Embryonic facial prominence (tissue), 1 donor: ENCODE measurements around the gene SIPA1L3.

Source experiments
- DNase-seq: peaks from one replicate; pipeline ENCODE4 v3.0.0-alpha.2; 2016; ENCODE audit errors: extremely low spot score

Gene SIPA1L3

DNA sequence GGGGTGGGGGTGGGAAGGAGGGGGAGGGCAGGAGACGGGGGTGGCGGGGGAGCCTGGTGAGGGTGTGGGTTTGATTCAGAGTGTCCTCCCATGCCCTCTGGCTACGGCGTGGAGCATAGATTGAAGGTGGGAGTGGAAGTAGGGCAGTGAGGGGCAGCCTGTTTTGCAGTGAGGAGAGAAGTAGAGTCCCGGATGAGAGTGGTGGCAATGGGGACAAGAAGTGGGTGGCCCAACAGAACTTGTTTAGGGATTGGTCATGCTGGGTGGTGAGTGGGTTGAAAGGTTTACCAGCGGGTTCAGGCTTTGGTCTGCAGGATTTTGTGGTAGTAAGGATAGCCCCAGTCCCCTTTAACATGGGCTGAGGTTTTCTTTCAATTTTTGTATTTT, 35.5 kb downstream of the SIPA1L3 start:
- DNase-seq: no peak

DNA sequence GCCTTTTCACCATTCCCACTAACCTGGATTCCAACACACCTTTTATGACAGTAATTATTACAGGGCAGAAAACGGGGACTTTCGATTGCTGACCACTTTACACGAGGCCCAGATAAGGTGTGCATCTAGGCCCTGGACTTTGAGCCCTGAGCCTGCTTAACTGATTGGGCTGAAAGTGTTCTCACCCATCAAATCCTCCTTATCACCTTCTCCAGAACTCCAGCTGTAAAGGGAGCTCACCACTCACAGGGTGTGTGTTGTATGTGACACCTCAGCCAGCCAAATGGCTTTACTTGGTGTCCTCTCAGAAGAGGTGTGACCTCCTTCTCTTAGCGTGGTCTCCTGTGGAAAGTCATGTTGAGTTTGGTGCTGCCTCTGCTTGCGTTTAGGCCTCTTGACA, 36.5 kb downstream of the SIPA1L3 start:
- no peak for DNase-seq

DNA sequence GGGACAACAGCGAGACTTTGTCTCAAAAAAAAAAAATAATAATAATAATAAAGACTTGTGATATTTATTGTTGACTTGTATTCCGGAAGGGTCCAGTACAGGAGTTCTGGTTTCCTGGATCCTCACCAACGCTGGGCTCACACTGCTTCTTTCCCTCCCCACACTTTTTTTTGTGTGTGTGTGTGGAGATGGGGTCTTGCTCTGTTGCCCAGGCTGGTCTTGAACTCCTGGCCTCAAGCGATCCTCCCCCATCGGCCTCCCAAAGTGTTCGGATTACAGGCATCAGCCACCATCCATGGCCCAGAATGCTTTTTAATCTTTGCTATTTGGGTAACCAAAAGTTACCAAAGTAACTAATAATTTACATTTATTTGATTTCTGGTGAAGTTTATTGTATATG, 39.1 kb downstream of the SIPA1L3 start:
- DNase-seq: no peak

DNA sequence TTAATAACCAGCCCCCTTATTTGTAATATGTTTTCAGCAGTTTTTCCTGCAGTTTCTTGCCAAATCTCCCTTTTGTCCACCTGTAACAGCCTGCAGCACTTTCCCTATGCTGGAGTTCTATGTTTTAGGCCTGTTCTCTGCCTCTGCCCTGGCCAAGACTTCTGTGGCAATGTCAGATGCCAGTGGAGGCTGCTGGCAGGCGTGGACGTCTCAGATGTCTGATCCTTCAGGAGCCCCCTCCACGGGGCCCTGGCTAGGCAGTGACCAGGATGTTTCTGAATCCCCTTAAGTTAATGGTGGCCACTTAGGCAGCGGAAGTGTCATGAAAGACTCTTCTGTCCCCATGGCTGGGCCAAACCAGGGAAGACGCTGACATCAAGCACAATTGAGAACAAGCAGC, 40.8 kb downstream of the SIPA1L3 start:
- no peak for DNase-seq

DNA sequence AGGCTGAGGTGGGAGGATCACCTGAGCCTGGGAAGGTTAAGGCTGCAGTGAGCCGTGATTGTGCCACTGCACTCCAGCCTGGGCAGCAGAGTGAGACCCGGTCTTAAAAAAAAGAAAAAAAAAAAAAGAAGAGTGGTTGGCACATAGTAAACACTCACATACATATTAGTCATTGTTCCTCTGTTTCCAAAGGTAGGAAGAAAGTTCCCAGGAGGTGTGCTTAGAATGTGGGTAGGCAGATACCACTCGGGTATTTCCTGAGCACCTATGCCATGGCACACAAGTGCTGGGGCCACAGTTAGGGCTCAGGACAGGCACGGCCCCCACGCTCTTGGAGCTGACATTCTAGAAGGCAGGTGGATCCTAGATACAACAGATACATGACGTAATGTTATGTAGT, 41.4 kb downstream of the SIPA1L3 start:
- no peak for DNase-seq

DNA sequence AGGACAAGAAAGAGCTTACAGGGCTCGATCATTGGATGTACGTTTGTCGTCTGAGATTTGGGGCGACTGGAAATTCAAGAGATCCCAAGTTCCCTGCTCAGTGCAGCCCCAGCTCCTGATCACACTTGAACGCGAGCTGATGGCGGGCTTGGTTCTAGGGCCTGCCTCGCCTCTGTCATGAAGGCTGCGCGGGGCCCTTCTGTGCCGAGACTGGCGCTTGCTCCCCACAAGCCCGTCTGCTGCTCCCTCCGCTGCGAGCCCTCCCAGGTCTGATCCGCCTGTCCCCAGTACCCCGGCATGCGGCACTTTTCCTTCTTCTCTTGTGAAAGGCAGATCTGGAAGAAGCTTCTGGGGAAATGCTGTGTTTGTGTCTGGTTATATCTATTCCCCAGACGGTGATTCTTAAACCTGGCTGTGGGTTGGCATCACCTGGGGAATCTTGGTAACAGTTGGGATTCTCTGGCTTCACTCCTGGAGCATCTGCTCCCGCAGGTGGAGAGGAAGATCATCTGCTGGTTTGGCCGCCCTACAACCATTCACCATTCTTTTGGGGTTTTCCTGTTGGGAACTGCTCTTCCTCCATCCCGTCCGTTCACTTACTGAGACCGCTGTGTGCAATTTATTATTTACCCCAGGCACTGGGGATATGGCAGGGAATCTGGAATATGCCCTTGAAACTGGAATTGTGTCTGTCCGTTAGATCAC, 43.6 kb downstream of the SIPA1L3 start:
- no peak for DNase-seq

DNA sequence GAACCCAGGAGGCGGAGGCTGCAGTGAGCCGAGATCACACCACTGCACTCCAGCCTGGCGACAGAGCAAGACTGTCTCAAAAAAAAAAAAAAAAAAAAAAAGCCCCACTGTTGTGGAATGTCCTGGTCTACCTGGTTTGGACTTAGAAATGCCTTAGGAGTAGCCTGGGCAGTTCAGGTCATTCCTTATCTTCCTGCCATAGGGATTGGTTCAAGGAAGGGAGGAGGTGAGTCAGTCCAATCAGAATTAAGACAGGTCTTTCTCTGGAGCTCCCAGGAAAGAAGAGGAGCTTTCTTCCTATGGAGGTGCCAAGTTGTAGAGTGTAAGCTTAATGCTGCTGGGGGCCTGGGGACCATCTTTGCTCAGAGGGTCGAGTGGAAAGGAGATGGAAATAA, 44.8 kb downstream of the SIPA1L3 start:
- DNase-seq: no peak

DNA sequence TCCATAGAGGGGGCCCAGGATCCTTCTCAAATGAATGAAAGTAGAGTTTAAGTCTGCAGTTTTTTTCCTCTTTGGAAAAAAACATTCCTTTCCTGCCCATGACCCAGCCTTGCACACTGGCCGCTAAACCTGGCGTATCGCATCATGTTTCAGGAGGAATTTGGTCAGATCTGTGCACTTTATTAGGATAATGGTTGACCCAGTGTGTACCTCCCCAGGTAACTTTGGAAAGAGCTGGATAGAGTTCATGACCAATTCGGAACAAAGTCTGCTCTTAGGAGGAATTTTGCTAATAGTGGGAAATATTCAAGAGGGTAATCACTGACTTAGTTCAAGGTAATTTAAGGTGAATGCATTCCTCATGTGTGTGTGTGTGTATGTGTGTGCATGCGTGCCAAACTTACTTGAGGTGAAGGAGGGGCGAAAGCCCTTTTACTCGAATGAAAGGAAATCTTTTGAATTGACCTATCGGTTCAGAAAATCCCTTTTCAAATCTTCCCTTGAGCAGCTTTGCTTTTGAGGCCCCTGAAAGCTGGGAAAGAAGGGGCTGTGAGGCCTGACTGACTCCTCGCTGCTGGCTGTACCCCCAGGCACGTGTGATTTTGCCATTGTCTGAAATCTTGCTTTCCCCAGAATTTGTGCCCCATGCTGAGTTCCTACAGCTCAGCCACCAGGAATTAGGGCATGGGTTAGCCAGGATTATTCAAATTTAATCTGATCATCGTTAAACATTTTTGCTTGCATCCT, 46.3 kb downstream of the SIPA1L3 start:
- DNase-seq: no peak

DNA sequence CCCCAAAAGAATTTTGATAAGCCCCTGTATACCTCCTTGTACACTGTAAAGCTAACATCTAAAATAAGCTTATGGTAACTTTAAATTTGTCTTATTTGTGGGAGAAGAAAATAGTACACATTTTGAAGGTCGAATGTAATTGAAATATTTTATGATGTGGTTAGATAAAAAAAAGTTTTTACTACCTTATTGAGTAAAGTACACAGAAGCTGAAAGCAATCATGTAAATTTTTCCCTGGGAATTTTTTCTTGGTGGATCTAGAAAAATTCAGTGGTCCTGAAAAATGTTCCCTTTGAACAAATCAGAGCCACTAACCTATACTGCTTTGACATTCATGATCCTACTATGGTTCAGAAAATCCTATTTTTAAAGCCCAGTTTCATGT, 46.9 kb downstream of the SIPA1L3 start:
- no peak for DNase-seq

DNA sequence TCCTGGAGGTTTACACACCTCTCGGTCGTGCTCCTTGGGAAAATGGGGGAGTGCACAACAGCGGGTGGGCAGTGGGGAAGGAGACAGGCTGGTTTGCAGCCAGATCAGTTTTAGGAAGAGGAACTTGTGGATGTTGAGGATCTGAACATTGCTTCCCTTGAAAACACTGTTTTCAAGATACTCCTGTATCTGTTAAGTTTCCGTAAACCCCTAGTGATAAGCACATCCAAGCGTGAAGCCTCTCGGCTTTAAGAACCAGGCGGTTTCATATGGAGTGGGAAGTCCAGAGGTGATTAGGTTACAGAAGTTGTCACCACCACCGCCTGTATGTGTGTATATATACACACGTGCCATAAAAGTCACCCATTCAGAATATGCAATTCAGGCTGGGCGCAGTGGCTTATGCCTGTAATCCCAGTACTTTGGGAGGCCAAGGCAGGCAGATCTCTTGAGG, 47.4 kb downstream of the SIPA1L3 start:
- no peak for DNase-seq

DNA sequence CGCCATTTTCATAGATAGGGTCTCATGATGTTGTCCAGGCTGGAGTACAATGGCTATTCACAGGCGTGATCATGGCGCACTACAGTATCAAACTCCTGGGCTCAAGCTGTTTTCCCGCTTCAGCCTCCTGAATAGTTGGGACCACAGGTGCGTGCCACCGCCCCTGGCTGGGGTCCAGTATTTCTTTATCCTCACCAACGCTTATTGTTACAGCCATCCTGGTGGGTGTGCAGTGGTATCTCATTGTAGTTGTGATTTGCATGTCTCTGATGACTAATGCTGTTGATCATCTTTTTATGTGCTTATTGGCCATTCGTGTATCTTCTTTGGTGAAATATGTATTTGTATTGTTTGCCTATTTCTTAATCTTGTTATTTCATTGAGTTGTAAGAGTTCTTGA, 49.0 kb downstream of the SIPA1L3 start:
- DNase-seq: no peak

DNA sequence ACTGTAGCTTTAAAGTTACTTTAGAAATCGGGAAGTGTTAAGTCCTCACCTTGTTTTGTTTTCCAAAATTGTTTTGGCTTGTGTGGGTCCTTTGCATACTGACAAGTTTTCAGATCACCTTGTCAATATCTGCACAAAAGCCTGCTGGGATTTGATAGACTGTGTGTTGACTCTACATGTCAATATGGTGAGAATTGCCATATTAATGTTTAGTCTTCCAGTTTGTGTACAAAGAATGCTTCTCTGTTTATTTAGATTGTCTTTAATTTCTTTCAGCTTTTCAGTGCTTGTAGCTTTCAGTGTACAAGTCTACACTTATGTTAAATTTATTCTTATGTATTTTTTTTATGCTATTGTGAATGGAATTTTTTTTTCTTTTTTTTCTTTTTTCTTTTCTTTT, 50.2 kb downstream of the SIPA1L3 start:
- DNase-seq: no peak

DNA sequence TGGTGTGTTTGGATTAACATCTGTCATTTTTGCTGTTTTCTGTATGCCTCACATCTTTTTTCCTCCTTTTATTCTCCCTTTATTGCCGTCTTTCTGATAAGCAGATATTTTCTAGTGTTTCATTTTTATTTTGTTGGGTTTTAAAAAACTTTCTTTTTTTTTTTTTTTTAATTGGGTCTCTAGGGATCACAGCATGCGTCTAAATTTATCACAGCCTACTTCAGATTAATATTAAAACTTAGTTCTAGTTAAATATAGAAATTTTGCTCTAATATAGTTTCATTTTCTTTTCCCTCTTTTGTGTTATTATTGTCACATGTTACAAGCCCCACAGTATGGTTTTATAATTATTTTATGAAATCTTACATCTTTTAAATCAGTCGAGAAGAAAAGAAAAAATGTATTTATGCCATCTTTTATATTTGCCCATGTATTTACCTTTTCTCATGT, 52.7 kb downstream of the SIPA1L3 start:
- no peak for DNase-seq

DNA sequence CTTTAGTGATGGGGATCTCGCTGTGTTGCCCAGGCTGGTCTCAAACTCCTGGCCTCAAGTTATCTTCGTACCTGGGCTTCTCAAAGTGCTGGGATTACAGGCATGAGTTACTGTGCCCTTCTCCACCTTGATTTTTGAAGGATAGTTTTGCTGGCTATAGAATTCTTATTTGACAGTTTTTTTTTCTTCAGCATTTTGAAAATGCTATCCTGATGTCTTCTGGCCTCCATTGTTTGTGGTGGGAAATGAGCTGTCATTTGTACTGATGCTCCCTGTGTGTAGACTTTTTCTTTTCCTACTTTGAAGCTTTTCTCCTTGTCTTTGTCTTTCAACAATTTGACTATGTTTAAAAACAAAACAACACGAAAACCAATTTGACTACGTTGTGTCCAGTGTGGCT, 54.2 kb downstream of the SIPA1L3 start:
- no peak for DNase-seq

DNA sequence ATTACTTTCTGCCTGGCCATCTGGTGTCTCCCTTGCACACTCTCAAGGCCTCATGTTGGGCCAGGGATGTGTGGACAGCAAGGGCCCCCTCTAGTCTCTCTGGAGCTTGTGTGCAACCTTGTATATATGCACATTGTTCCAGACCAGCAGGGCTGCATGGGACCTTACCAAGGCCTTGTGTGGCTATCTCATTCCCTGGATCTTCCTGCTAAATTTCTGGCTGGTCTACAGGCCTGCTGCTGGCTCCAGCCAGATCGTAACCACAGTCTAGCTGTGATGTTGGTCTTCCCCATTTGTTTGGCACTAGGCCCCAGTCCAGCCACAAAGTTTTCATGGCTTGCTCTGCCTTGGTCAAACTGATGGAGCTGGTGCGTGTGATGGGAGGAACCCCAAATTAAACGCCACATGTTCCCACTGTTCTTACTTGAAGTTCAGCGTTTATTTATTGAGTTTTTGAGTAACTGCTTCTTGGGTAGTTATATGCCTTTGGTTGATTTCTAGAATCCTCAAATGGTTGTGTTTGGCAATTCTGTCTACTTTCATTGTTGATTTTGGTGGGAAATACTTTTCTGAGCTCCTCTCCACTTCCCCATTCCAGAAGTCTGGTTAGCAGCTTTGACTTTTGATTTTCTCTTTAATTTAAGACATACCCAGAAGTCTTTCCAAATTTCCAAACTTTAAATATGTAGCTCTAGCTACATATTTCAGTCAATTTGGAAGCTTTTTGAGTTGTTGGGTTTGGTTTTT, 56.4 kb downstream of the SIPA1L3 start:
- no peak for DNase-seq

DNA sequence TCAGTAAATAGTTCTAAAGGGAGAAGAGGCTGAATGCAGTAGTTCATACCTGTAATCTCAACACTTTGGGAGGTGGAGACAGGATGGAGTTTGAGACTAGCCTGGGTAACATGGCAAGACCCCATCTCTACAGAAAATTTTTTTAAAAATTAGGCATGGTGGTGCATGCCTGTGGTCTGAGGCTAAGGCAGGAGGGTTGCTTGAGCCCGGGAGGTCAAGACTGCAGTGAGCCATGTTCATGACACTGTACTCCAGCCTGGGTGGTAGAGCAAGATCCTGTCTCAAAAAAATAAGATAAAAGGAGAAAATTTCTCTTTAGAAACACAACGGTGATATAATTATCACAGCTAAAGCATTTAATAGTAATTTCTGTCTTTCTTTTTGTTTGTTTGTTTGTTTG, 57.1 kb downstream of the SIPA1L3 start:
- no peak for DNase-seq

DNA sequence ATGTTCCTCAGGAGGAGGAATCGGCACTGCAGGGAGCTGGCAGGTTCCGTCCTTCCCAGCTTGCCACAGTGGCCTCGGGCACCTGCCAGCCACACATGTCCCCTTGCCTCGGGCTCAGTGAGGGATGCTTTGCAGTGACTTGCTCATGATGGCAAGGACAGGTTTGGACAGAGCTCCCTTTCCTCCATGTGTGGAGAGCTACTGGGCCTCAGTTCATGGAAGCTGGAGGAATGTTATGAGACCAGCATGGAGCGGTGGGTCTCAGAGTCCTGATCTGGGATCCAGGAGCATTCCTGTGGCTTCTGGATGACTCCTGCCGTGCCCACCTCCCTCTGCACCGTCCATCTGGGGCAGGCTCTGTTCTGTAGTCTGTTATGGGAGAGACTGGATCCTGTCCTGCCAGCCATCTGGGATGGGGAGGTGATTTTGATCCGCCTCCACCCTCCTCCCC, 59.2 kb downstream of the SIPA1L3 start:
- DNase-seq: no peak

DNA sequence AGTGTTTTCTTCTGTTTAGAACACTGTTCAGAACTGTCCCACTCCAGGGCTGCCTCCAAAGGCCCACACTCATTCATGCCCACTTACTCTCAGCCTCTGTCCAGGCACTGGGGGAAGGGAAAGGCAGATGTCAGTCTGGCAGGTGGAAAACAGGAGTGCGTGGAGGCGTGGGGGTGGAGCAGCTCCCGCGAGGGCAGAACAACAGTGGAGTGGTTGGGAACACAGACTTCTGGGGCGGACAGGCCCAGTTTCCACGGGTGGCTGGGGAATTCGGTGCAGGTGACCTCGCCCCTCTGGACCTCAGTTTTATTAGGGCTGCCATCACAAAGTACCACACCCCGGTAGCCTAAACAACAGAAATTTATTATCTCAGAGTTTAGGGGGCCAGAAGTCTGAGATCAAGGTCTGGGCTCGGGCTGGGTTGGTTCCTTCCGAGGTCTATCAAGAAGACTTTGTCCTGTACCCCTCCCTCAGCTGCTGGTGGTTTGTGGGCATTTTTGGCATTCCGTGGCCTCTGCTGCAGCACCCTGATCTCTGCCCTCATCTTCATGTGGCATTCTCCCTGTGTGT, 59.7 kb downstream of the SIPA1L3 start:
- no peak for DNase-seq

DNA sequence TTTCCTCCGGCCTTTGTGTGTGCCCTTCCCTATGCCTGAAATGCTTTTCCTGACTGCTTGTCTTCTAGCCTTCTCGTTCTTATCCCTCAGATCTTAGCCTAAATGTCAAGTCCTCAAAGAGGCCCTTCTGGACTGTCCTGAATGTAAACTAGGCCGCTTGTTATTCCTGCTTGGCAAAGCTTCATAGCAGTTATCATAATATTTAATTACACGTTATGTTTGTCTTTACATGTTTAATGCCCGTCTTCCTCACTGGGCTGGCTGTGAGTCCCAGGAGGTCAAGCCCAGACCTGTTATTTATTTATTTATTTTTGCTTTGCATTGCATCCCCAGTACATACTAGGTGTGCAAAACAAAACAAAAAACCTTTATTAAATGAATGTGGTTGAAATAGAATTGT, 62.7 kb downstream of the SIPA1L3 start:
- DNase-seq: no peak

DNA sequence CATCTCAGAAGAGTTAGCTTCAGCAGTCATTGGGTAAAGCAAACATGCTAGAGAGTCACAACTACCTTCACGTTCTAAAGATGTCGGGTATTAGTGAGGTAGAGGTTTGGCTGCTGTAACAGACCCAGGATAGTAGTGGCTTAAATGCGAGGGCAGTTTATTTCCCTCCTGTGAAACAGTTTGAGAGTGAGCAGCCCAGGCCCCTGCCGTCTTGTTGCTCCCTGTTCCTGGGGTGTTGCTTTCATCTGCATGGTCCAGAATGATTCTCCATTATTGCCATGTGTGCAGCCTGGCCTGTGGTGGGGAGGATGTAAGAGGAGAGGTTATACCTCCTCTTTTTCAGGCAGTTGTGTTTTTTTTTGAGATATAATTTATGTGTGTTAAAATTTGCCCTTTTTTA, 63.7 kb downstream of the SIPA1L3 start:
- no peak for DNase-seq

DNA sequence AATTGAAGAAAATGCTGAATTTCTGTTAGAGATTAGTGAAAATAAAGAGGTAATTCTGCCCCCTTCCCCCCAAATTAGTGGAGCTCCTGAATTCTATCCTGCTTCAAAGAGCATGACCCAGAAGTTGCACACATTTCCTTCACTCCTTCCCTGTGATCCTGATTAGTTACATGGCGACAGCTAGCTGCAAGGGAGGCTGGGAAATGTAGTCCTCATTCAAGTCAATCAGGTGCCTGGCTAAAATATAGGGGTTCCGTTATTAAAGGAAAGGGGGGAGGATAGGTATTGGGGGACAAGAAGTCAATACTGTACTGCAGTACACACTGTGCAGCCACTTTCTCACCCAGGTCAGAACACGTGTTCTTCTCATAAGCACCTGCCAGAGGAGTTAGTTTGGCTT, 65.8 kb downstream of the SIPA1L3 start:
- DNase-seq: no peak

DNA sequence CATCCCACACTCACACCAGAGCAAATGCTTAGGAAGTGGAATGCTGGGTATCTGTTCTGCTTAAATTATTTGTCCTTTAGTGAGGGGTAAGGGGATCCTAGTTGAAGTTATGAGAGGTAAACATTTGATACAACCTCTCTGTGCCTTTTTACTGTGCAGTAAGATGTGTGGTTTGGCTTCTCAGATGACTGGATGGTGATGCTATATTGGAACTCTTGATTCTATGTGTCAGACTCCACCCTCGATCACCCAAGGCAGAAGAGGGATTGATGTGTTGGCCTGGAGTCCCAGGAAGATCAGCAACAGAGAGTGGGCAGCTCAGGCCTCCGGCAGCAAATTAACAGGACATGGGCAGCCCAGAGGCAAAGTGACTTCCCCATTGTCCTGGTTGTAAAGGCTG, 66.7 kb downstream of the SIPA1L3 start:
- DNase-seq: no peak
